HepG2 (cell line): Measurements from ENCODE around the gene CIT. TPM values are rescaled to one million over a fixed set of nuclear protein-coding genes. Genes with fewer than 3 reads are reported as not detected.

ENCODE experiments used
- AKNA ChIP-seq: sonication (generic); formaldehyde crosslinking; IDR thresholded peaks from 2 replicates; pipeline ENCODE4 v1.4.0; 2020; ENCODE audit warnings: missing genetic modification reagents, borderline replicate concordance
- ATF2 ChIP-seq: sonication (generic); formaldehyde crosslinking; IDR thresholded peaks from 2 replicates; pipeline ENCODE4 v1.4.0; 2020; ENCODE audit warnings: missing genetic modification reagents
- BRD4 ChIP-seq: sonication (generic); formaldehyde crosslinking; IDR thresholded peaks from 2 replicates; pipeline ENCODE4 v1.4.0; 2020; ENCODE audit warnings: missing genetic modification reagents
- KDM6A ChIP-seq: IDR thresholded peaks from 2 replicates; pipeline ENCODE4 v1.6.1; 2016; ENCODE audit warnings: low read depth
- MATR3 ChIP-seq: sonication (generic); formaldehyde crosslinking; IDR thresholded peaks from 2 replicates; pipeline ENCODE4 v1.4.0; 2020; ENCODE audit warnings: missing genetic modification reagents
- NBN ChIP-seq: fragments of 450-650 bp; conservative IDR thresholded peaks from 2 replicates; pipeline ENCODE4 v1.6.1; 2017
- NR2F6 ChIP-seq, 2 experiments: IDR thresholded peaks; 2 replicates each; pipeline ENCODE4 v1.6.1; 2016; ENCODE audit warnings: antibody characterized with exemption in 1 of 2, mild to moderate bottlenecking in 1 of 2
- PRPF4 ChIP-seq: fragments of 200-400 bp; formaldehyde crosslinking; IDR thresholded peaks from 2 replicates; pipeline ENCODE4 v1.6.1; 2016; ENCODE audit warnings: low read length, low read depth; ENCODE audit not compliant: poor library complexity, severe bottlenecking
- SMAD3 ChIP-seq: sonication (generic); formaldehyde crosslinking; IDR thresholded peaks from 2 replicates; pipeline ENCODE4 v1.4.0; 2020; ENCODE audit warnings: missing genetic modification reagents
- SRF ChIP-seq: IDR thresholded peaks from 2 replicates; pipeline ENCODE4 v1.6.1; 2011; ENCODE audit warnings: mild to moderate bottlenecking, low read depth, low read length, moderate library complexity
- TFE3 ChIP-seq: IDR thresholded peaks from 2 replicates; pipeline ENCODE4 v1.6.1; 2016
- TOE1 ChIP-seq: sonication (generic); formaldehyde crosslinking; IDR thresholded peaks from 2 replicates; pipeline ENCODE4 v1.4.0; 2020; ENCODE audit warnings: mild to moderate bottlenecking, missing genetic modification reagents
- YY1 ChIP-seq: IDR thresholded peaks from 2 replicates; pipeline ENCODE4 v1.6.1; 2011; ENCODE audit warnings: low read length, low read depth, moderate library complexity, mild to moderate bottlenecking; ENCODE audit not compliant: insufficient read depth, insufficient replicate concordance
- ZNF644 ChIP-seq: IDR thresholded peaks from 2 replicates; pipeline ENCODE4 v1.6.1; 2016; ENCODE audit warnings: low read depth
- ZNF704 ChIP-seq: sonication (generic); formaldehyde crosslinking; IDR thresholded peaks from 2 replicates; pipeline ENCODE4 v1.8.1; 2023; ENCODE audit warnings: mild to moderate bottlenecking, inconsistent platforms, moderate library complexity, missing genetic modification reagents, borderline replicate concordance
- ZNF737 ChIP-seq: sonication (generic); formaldehyde crosslinking; IDR thresholded peaks from 2 replicates; pipeline ENCODE4 v1.5.0; 2020; ENCODE audit warnings: missing genetic modification reagents, mild to moderate bottlenecking, borderline replicate concordance
- ZSCAN22 ChIP-seq: sonication (generic); formaldehyde crosslinking; IDR thresholded peaks from 2 replicates; pipeline ENCODE4 v1.4.0; 2020; ENCODE audit warnings: mild to moderate bottlenecking, missing genetic modification reagents
- polyA plus RNA-seq, 8 experiments: library from polyadenylated mRNA; depleted of rRNA in 3 of 8; stranded (reverse) in 7 of 8; unstranded in 1 of 8; fragments of >200 nt; fragmentation: Illumina TruSeq in 4 of 8; extraction: Trizol in 4 of 8; gene quantifications; 2 replicates each; pipeline versions ENCODE4 v1.2.1 to v1.2.3, GENCODE V29; 2011 to 2016; ENCODE audit warnings: low read depth in 4 of 8, missing spikeins in 1 of 8, mixed read lengths in 1 of 8; ENCODE audit not compliant: insufficient read depth in 1 of 8
- total RNA-seq, 5 experiments: library from RNA; depleted of rRNA; stranded (reverse); fragments of >200 nt; fragmentation: Illumina TruSeq; extraction: Trizol; gene quantifications; 2 replicates each; pipeline ENCODE4 v1.2.3, GENCODE V29; 2016; ENCODE audit warnings: low read depth in 1 of 5

Gene CIT
- total and polyA plus RNA-seq, 2 of the 13 experiments (the other 11 are each of a cell fraction or from before 2014, with no cell fraction given) = 7.7 to 11.7 TPM

GRCh38 chr12:119667577-119668323, 209.4 kb downstream of the CIT start, which contains the start of gene PRKAB1 (continued):
- TF ChIP-seq ATF2 (CRISPR knock-in tag) (peak; percentile 56; the same call in 1 of the 2 replicates), ZNF644 (CRISPR knock-in tag) (no peak), MATR3 (CRISPR knock-in tag) (no peak), YY1 (peak; percentile 51), TOE1 (CRISPR knock-in tag) (no peak), SRF (no peak), SMAD3 (CRISPR knock-in tag) (no peak), AKNA (CRISPR knock-in tag) (peak; percentile 81; the same call in 1 of the 2 replicates), KDM6A (CRISPR knock-in tag) (no peak), ZNF704 (CRISPR knock-in tag) (no peak), ZNF737 (CRISPR knock-in tag) (no peak), BRD4 (no peak), ZSCAN22 (no peak), NBN (no peak), PRPF4 (no peak), NR2F6 (IDR thresholded peaks at IDR 0.05) (no peak), NR2F6 (CRISPR knock-in tag; IDR thresholded peaks at IDR 0.05) (0 out of 2 replicates have a peak, but pooled peaks have one; percentile 35), TFE3 (CRISPR knock-in tag) (peak; percentile 30; the same call in 1 of the 2 replicates)
